HuH-7 (cell line): ENCODE results near the gene DDA1.

Experiments
- DNase-seq: peaks from one replicate; pipeline ENCODE4 v3.0.0; 2011; ENCODE audit warnings: low spot score

The DDA1 gene

DNA sequence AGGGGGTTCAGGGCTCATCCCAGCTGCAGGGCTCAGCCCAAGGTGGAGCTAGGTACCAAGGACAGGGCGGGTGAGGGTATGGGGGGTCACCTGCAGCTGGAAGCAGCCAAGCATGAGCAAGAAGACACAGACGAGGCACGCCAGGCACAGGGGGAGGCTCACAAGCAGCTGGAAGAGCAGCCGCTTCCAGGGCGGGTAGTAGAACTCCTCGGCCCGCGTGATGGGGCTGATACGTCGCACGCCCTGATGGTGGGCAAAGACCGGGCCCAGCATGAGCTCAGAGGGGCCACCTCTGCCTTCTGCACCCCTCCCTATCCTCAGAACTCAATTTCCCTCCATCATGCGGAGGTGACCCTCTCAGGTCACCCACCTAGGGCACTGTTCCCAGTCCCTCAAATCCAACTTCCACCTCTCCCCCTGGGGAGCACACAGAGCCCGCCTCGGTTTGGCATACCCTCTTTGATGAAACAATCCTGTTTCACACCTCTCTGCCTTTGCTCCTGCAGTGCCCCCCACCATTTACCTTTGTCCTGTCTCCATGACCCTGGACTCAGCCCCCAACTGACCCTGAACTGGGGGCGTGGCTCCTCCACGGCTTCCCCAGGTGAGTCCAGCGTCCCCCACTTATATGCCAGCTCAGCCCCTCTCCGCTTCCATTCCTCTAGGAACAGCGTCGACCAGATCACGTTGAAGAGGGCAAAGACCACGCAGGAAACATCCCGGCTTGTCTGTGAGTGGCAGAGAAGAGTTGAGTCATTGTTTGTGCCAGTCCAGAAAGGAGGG is 21.1 kb downstream of the DDA1 start:
- no peak for DNase-seq

DNA sequence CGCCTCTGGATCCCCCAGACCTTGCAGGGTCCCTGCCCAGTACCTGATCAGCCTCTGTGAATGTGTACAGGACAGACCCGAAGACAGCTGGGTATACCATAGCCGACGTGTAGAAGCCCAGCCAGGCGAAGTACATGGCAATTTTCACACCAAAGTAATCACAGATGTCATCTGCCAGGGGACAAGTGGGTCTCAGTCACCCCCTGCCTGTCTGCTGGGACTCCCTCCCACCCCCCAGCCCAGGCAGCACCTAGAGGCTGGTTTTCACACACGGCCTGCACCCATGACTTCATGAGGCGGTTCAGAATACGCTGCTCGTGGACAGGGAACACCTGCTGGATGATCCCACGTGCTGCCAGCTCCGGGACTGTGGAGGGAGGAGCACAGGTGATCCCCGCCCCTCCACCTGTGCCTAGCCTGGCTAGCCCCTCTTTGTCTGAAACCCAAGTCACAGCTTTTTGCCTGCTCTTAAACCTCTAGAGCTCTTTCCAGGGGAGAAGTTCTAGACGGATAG is 21.7 kb downstream of the DDA1 start:
- DNase-seq, result no peak

DNA sequence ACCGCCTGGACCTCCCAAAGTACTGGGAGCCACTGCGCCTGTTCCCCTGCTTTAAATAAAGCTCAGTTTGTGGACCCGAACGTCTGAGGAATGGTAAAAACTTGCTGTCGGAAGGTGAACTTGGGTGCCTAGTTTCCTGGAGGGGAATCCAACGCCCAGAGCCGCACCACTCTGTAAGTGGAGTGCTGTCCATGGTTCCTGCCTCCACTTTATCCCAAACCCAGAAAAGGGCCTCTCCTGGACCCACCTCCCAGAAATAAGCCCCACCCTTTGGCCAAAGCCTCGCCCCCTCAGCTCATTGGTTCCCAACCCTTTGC is 23.0 kb downstream of the DDA1 start:
- no peak for DNase-seq

GRCh38 chr19:17332677-17333581 is 23.6 kb downstream of the DDA1 start:
- DNase-seq, result peak; percentile 81

DNA sequence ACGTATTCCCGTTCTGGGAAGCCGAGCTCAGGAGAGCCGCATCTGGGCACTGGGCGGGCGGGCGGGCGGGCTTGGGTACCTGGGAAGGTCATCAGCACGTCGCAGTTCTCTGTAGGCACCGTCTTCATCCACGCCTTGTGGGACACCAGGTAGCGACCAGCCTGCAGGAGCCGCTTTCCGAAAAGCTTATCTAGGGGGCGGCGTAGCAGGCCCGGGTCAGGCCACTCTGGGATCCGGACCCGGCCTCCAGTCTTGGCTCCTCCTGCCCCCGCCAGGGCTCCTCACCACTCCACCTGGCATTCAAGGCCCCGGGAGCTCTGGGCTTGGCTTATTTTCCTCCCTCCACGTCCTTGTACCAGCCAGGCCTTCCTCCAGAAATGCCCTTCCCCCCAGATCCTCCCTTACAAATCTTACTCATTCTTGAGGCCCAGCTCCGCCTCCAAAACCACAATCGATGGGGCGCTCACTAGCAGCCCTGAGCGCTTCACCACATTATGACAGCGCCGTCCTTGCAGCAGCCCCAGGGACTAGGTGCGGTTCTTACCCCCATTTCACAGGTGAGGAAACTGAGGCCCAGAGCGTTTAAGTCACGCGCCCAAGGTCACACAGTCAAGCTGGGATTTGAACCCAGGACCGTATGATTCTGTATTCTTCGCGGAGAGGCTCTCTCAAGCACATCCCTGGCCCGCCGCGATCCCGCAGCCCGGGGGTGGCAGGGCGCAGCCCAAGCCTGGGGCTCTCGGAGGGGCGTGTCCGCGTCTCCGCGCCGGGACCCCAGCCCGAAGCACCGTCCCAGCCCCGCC is 24.4 kb downstream of the DDA1 start:
- DNase-seq, result no peak

DNA sequence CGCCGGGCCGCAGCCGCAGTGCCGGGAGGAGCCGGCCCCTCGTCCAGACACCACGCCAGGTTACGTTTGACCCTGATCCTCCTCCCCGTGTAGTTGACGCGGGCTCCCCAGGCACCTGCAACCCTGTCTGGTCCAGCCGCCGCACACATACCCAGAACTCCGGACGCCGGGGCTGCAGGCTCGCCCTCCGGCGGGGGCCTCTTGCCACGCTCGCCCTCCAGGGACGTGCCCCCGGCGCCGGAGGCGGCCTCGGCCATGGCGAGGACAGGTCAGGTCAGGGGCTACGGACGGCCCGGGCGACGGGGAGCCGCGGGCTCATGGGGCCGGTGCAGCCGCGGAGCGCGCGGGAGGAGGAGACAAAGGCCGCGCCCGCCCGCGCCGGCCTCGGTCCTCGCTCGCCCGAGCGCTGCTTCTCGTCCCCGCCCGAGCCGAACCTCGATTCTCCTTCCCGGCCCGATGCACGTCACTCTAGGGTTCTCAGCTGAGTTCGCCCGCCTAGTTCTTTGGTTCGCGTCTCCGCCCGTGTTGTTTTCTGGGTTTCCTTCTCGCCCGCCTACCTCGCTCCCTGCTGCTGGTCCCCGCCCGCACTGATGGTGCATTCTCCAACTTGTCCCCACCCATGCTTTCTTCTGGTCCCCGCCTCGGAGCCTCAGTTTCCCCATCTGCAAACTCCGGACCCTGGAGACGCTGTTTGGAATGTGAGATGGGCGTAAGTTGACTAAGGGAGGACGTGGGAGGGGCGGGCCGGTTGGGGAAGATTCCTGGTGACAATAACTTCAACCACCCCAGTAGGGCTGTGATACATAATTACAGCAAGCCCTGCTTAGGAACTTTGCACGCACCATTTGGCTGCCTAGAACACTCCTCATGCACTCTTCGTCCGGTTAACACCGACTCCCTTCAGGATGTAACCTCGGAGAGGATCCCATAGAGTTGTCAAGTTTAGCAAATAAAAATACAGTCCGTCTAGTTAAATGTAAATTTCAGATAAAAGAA is 25.3 kb downstream of the DDA1 start, which contains the start of gene ANO8:
TSS of gene ANO8 (minus strand) at position 442 of the 996 bp plus-strand sequence. CDS start at position 257, 185 bp downstream.
- DNase-seq, result peak; percentile 95

DNA sequence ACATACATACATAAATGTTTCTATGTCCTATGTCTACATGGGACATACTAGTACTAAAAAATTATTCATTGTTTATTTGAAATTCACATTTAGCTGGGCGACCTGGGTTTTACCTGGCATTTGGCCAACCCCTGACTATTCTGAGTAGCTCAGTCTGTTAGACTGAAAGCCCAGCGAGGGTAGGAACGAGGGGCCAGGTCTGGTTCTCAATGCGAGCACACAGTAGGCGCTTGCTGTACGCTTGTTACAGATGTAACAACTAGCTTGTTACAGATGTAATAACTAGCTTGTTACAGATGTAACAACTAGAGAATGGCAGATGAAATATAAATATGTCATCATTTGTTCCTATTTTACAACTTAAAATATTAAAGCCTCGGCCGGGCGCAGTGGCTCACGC is 26.2 kb downstream of the DDA1 start:
- DNase-seq, result no peak

GRCh38 chr19:17336872-17337674 is 27.7 kb downstream of the DDA1 start, which contains the start of gene GTPBP3:
Gene GTPBP3 (plus strand): TSS chr19:17337553. CDS start chr19:17337612, 59 bp downstream.
- peak; percentile 97 for DNase-seq

GRCh38 chr19:17337675-17338432 is 28.5 kb downstream of the DDA1 start:
- DNase-seq, result no peak

DNA sequence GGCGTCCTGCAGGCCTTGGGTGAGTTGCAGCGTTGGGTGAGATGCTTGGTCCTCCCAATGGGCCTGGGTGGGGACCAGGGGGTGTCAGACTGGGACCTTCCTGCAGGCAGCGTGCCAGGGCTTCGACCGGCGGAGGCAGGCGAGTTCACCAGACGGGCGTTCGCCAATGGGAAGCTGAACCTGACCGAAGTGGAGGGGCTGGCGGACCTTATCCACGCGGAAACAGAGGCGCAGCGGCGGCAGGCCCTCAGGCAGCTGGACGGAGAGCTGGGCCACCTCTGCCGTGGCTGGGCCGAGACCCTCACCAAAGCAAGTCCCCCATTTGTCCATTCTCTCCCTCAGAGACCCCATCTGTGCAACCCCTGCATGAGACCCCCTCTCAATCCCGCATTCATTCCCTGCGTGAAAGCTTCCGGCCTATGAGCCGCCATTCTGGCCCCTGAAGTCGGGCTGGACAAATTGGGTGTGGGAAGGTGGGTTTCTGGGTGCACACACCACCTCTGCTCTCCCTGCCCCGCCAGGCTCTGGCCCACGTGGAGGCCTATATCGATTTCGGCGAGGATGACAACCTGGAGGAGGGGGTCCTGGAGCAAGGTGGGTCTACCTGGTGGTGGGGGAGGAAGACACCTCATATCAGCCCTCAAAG is 29.2 kb downstream of the DDA1 start:
- no peak for DNase-seq

DNA sequence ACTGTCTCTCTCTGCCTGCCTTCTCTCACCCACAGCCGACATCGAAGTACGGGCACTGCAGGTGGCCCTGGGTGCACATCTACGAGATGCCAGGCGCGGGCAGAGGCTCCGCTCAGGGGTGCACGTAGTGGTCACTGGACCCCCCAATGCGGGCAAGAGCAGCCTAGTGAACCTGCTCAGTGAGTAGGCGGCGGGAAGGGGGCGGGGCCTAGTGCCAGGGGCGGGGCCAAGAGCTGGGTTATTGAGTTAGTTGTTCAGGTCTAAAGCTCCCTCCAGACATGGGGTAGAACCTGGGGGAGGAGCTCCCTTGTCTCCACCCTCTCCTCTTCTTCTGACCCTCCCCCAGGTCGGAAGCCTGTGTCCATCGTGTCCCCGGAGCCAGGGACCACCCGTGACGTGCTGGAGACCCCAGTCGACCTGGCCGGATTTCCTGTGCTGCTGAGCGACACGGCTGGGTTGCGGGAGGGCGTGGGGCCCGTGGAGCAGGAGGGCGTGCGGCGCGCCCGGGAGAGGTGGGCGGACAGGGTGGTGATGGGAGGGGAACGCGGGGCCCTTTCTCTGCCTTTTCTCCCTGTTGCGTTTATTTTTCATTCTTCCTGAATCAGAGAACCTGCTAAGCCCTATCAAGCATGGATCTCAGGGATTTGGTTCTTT is 29.9 kb downstream of the DDA1 start:
- DNase-seq, result no peak

- no peak for DNase-seq
Observed at GRCh38 chr19:17340302-17340870, 31.0 kb downstream of the DDA1 start.

GRCh38 chr19:17340871-17341357 is 31.6 kb downstream of the DDA1 start:
- no peak for DNase-seq

- DNase-seq, result no peak
Observed at GRCh38 chr19:17341386-17341785, 32.0 kb downstream of the DDA1 start.

DNA sequence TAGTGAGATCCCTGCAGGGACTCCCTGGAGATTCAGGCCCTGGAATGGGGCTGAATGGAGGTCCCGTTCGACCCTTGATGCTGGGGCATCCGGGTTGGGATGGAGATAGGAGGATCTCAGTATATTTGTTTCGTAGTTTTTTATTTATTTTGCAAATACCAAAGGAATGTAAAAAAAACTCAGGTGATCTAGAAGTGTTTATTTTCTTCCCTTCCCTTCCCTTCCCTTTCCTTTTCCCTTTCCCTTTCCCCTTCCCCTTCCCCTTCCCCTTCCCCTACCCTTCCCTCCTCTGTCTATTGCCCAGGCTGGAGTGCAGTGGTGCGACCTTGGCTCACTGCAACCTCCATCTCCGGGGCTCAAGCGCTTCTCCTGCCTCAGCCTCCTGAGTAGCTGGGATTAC is 32.5 kb downstream of the DDA1 start:
- no peak for DNase-seq

DNA sequence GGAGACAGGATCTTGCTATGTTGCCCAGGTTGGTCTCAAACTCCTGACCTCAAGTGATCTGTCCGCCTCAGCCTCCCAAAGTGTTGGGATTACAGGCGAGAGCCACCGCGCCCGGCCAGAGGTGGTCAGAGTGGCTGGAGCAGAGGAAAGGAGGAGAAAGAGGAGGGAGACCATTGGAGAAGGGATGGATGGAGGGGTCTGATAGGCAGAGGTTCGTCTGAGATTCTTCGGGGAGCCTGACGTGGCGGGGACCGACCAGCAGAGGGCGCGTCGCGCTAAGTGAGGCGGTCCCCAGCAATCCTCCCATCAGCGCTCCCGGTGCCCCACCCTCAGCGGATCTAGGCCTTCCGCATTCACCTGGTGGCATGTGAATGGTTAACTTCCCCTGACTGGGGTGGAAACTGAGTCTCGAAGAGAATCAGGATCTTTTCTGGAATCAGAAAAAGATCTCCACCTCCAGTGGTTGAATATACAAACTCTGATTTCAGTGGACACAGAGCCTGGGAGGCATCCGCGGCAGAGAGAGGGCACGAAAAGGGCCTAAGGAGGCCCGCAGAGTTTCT is 36.8 kb downstream of the DDA1 start:
- peak; percentile 83 for DNase-seq

DNA sequence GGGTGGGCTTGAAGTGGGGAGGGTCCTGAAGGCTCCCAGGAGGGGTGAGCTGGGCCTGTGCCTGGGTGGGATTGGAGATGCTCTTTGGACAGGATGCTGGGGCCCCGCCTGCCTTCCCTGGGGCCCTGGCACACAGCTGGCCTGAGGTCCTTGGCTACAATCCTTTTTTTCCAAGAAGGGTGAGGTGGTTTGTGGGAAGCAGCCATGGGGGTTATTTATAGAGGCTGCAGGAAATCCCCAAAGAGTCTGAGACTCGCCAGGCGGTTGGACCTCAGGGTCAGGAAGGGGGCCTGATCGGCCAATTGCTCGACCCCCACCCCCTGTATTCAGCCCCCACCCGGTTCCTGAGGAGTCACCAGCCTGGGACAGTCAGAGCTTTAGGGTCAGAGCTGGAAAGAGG is 38.0 kb downstream of the DDA1 start:
- DNase-seq, result no peak
